ENCODE data around the gene MTR.

DNA sequence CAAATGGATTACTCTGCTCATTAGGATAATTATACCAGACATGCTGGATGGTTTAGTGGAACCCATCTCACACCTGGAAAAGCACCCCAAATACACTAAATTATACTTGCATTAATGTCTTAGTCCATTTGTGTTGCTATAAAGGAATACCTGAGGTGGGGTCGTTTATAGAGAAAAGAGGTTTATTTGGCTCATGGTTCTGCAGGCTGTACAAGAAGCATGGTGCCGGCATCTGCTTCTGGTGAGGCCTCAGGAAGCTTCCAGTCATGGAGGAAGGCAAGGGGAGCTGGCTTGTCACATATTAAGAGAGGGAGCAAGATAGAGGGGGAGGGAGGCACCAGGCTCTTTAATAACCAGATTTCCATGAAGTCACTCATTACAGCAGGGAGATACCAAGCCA, 113.6 kb downstream of the MTR start:
- TF ChIP-seq, protein P1, sequence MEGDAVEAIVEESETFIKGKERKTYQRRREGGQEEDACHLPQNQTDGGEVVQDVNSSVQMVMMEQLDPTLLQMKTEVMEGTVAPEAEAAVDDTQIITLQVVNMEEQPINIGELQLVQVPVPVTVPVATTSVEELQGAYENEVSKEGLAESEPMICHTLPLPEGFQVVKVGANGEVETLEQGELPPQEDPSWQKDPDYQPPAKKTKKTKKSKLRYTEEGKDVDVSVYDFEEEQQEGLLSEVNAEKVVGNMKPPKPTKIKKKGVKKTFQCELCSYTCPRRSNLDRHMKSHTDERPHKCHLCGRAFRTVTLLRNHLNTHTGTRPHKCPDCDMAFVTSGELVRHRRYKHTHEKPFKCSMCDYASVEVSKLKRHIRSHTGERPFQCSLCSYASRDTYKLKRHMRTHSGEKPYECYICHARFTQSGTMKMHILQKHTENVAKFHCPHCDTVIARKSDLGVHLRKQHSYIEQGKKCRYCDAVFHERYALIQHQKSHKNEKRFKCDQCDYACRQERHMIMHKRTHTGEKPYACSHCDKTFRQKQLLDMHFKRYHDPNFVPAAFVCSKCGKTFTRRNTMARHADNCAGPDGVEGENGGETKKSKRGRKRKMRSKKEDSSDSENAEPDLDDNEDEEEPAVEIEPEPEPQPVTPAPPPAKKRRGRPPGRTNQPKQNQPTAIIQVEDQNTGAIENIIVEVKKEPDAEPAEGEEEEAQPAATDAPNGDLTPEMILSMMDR (IDR thresholded peaks at IDR 0.05) = no peak
- no peak for TF ChIP-seq POLR2AphosphoS5 (IDR thresholded peaks at IDR 0.05)
- TF ChIP-seq POLR2A (IDR thresholded peaks at IDR 0.05) = no peak

Data from prostate gland (tissue), 2 donors.